ENCODE measurements around the gene OR51A7. TPM values are rescaled to one million over a fixed set of nuclear protein-coding genes. Genes with fewer than 3 reads are reported as not detected.
"Not testable (repeated sequence)": the region's sequence is repeated elsewhere in the genome, so short reads cannot be mapped to it uniquely, and the experiment has no call there.

OR51A7 gene
- total RNA-seq, 2 donors from 2014 or later: not detected

DNA sequence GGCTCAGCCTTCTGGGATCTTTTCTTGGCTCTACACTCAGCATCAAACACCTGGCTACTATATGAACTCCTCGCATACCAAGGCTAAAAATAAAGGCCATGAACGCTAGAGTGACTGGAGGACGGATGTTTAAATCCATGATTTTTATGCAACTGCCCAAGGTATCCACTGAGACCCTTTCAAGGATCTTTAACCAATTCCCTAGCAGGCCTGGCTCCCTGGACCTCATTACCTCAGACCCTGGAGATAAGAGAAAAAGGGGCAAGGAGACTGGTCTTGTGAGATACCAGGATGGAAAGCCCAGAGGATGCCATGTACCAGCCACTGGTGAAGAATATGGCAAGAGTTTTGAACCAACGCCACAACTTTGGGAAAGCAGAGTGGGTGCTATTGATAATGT lies 15.7 kb downstream of the OR51A7 start, which contains the start of gene OR51G2:
Gene OR51G2 (minus strand): TSS at position 101 of the 400 bp plus-strand sequence. CDS start 3,687 bp downstream, outside the sequence.
- H3K4me3 Mint-ChIP-seq: no peak within 1 kb of the TSS
- H3K4me1 Mint-ChIP-seq (ENCODE audit: low read depth in 2 of 2): no peaks in the 10 kb centered on the region
- DNase-seq (ENCODE audit: low spot score) (no peak), ATAC-seq (no peak)
- no peaks in the 10 kb centered on the region for H3K36me3 Mint-ChIP-seq
- H3K27me3 Mint-ChIP-seq: peaks cover 0 to 17% of the 10 kb centered on the region in 2 donors
- no peak within 1 kb of the TSS for H3K27ac Mint-ChIP-seq
- peaks cover 6% of the 10 kb centered on the region for H3K9me3 Mint-ChIP-seq

DNA sequence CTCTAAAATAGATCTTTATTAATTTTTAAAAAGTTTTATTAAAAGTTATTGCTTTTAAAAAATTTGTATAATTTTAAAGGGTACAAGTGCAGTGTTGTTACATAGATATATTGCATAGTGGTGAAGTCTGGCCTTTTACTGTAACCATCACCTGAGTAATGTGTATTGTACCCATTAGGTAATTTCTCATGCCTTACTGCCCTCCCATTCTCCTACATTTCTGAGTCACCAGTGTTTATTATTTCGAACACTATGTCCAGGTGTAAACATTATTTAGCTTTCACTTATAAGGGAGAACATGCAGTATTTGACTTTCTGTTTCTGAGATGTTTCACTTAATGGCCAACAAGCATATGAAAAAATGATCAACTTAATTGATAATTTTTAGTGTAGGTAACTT lies 18.2 kb downstream of the OR51A7 start:
- Mint-ChIP-seq H3K27ac (no peak overlapping the region), H3K36me3 (no peaks in the 10 kb centered on the region), H3K4me3 (no peak overlapping the region), H3K4me1 (ENCODE audit: low read depth in 2 of 2) (no peaks in the 10 kb centered on the region), H3K27me3 (peaks cover 0 to 15% of the 10 kb centered on the region in 2 donors), H3K9me3 (peaks cover 3% of the 10 kb centered on the region)
- DNase-seq (ENCODE audit: low spot score): no peak
- no peak for ATAC-seq

DNA sequence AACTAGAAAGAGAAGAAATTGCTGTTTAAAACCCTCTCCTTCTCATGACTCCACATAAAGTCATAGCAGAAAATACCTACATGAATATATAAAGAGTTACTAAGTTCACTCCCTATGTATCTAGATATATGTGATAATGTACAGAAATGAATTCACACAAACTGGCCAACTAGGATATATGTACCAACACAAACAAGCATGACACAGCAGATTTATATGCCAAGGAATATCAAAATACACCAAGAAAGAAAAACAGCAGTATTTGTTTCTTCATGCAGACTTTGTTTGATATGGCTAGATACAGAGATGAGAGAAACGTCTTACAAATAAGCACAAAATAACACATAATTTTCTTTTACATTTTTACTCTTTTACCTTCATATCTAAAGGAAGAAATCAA lies 18.7 kb downstream of the OR51A7 start:
- H3K27me3 Mint-ChIP-seq: peaks cover 0 to 15% of the 10 kb centered on the region in 2 donors

DNA sequence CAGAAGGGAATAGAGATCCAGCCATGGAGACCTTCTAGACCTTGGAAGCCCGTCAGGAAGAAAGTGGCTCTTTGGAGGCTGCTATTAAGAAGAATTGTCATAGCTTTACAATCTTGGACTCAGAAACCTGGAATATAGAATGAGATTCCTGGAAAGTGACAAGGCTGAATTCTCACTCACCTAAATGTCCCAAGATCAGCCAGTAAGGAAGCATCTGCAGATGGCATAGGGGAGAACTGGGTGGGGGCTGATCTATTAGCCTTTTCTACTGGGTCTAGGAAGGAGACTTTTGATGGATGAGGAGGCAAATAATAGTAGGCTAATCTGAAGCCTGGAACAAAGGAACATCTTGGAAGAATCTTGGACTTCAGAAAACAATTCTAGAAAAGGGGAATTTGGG lies 20.7 kb downstream of the OR51A7 start, which contains the start of gene OR51G1:
Gene OR51G1 (minus strand): TSS at position 101 of the 400 bp plus-strand sequence. CDS start 0 bp downstream, at position 101.
- no peak within 1 kb of the TSS for H3K27ac Mint-ChIP-seq
- H3K4me3 Mint-ChIP-seq: no peak within 1 kb of the TSS
- peaks cover 0 to 15% of the 10 kb centered on the region in 2 donors for H3K27me3 Mint-ChIP-seq
- H3K4me1 Mint-ChIP-seq (ENCODE audit: low read depth in 2 of 2): no peaks in the 10 kb centered on the region
- no peaks in the 10 kb centered on the region for H3K36me3 Mint-ChIP-seq
- peaks cover 3% of the 10 kb centered on the region for H3K9me3 Mint-ChIP-seq
- no peak for DNase-seq (ENCODE audit: low spot score)
- no peak for ATAC-seq

More for the DNA sequence above, 18.7 kb downstream of the OR51A7 start:
- no peak overlapping the region for H3K4me3 Mint-ChIP-seq
- no peak for ATAC-seq
- no peaks in the 10 kb centered on the region for H3K4me1 Mint-ChIP-seq (ENCODE audit: low read depth in 2 of 2)
- no peak overlapping the region for H3K27ac Mint-ChIP-seq
- no peaks in the 10 kb centered on the region for H3K36me3 Mint-ChIP-seq
- DNase-seq (ENCODE audit: low spot score): no peak
- peaks cover 3% of the 10 kb centered on the region for H3K9me3 Mint-ChIP-seq

DNA sequence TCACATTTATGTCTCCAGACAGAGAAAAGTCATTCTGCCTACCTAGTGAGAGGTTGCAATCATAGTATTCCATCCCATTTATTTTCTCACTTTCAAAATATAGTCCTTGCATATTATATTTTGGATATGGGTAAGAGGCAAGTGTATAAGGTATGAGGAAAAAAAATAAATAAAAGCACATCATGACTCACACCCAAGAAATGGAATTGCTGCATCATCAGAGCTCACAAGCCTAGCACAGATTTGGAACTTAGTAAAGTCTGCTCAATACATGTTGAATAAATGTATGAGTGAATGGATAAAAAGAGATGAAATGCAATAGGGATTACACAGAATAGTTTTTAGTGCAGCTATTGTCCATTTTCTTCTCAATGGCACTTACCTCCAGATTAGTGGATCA lies 23.0 kb downstream of the OR51A7 start:
- Mint-ChIP-seq H3K27me3 (peaks cover 0 to 15% of the 10 kb centered on the region in 2 donors), H3K4me3 (no peak overlapping the region), H3K27ac (no peak overlapping the region), H3K36me3 (no peaks in the 10 kb centered on the region), H3K4me1 (ENCODE audit: low read depth in 2 of 2) (no peaks in the 10 kb centered on the region), H3K9me3 (peaks cover 3% of the 10 kb centered on the region)
- DNase-seq (ENCODE audit: low spot score) (no peak), ATAC-seq (no peak)

DNA sequence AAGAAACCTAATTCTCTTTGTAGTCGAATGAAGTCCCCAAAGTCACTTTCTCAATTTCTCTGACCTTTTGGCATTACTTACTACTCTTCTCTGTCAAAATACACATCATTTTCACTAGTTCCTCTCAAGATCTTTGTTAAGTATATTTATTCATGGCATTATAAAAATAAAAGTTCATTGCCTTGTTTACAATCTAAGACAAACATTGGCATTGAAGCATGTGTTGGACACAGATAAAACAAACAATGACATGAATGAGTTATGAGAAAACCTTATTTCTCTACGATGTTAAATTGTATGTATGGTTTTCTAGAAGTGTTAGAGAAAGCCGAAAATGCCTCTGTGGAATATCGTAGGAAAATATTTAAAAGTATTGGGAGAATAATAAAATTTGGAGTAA lies 29.2 kb downstream of the OR51A7 start:
- H3K4me1 Mint-ChIP-seq (ENCODE audit: low read depth in 2 of 2): no peaks in the 10 kb centered on the region

DNA sequence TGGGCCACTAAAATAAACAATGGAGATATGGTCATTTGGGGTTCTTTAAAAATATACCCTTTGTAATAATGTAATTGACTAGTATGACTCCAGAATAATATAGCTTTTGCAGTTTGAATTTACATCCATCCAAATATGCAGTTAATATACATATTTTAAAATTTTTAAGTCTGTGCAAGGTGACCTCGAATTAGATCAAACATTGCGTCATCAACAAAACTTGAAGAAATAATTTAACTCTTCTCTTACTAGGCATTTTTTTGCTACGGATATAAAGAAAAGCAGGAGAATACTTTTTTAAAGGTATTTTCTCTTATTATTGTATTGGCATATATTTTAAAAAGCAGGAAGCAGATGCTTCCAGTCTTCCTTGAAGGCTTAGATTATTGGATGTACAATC lies 33.2 kb downstream of the OR51A7 start:
- no peak overlapping the region for H3K4me3 Mint-ChIP-seq
- ATAC-seq (no peak), DNase-seq (ENCODE audit: low spot score) (no peak)
- no peak overlapping the region for H3K27ac Mint-ChIP-seq
- no peaks in the 10 kb centered on the region for H3K27me3 Mint-ChIP-seq
- H3K36me3 Mint-ChIP-seq: no peaks in the 10 kb centered on the region
- H3K9me3 Mint-ChIP-seq: peaks cover 6% of the 10 kb centered on the region
- H3K4me1 Mint-ChIP-seq (ENCODE audit: low read depth in 2 of 2): no peaks in the 10 kb centered on the region

More for the DNA sequence above, 29.2 kb downstream of the OR51A7 start:
- Mint-ChIP-seq H3K36me3 (no peaks in the 10 kb centered on the region), H3K27me3 (no peaks in the 10 kb centered on the region), H3K27ac (no peak overlapping the region), H3K9me3 (peaks cover 5% of the 10 kb centered on the region), H3K4me3 (no peak overlapping the region)
- no peak for DNase-seq (ENCODE audit: low spot score)
- ATAC-seq: no peak

DNA sequence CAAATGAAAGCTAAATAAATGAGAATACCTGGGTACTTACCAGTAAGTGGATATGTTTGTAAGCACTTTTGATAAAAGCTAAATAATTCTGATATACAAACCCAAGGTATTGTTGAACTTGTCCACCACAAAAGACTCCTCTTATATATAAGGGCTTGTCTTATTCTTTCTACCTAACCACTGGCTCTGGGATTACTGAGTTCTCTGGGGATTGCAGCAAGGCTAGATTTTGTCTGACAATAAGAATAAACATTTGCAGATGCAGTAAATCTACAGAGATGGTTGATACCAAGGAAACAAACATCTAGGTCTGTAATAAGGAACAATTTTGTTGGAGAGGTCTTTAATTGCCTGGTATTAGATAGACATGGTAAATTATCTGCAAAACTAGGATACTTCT lies 43.9 kb downstream of the OR51A7 start, which contains the start of gene OR51A4:
Gene OR51A4 (minus strand): TSS at position 101 of the 400 bp plus-strand sequence. CDS start 505 bp downstream, outside the sequence.
- H3K4me1 Mint-ChIP-seq (ENCODE audit: low read depth in 2 of 2): no peaks in the 10 kb centered on the region
- DNase-seq (ENCODE audit: low spot score) (no peak), ATAC-seq (no peak)
- H3K27ac Mint-ChIP-seq: no peak within 1 kb of the TSS
- no peaks in the 10 kb centered on the region for H3K36me3 Mint-ChIP-seq
- no peaks in the 10 kb centered on the region for H3K9me3 Mint-ChIP-seq
- no peaks in the 10 kb centered on the region for H3K27me3 Mint-ChIP-seq
- no peak within 1 kb of the TSS for H3K4me3 Mint-ChIP-seq

DNA sequence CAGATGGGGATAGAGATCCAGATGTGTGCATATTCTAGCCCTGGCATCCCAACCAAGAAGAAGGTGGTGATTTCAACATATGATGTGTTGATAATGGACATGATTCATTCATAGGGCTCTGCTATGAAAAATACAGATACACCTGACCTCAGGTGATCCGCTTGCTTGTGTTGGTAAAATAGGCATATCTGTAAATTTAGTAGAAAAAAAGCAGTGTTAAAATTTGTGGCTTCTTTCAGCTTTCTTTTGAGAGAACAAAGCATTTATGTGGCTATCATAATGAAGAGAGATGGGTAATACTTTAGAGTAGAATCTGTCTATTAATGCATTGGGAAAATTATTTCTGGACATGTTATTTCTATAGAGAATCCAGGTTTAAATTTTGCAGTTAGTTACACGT lies 52.0 kb downstream of the OR51A7 start, which contains the start of gene OR51A2:
Gene OR51A2 (minus strand): TSS at position 101 of the 400 bp plus-strand sequence. CDS start 0 bp downstream, at position 101.
- H3K4me3 Mint-ChIP-seq; H3K27me3 Mint-ChIP-seq; H3K36me3 Mint-ChIP-seq; H3K9me3 Mint-ChIP-seq; H3K27ac Mint-ChIP-seq; DNase-seq (ENCODE audit: low spot score); H3K4me1 Mint-ChIP-seq (ENCODE audit: low read depth in 2 of 2); ATAC-seq: not testable (repeated sequence)

DNA sequence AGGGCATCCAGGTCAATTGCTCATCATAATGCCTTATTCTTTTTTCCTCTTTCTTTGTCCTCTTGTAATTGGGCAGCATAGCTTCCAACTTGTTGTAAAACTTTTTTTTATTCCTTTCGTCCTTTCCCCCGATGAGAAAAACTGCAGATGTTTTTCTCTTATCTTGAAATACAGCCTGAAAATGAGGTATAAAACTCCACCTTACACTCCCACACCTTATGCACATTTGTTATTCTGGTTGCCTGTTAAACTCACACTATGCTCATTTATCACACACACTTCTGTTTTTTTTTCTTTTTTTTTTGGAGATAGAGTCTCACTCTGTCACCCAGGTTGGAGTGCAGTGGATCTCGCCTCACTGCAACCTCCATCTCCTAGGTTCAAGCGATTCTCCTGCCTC lies 53.8 kb downstream of the OR51A7 start:
- Mint-ChIP-seq H3K27me3 (no peaks in the 10 kb centered on the region), H3K4me1 (ENCODE audit: low read depth in 2 of 2) (no peaks in the 10 kb centered on the region), H3K36me3 (no peaks in the 10 kb centered on the region), H3K9me3 (peaks cover 5% of the 10 kb centered on the region), H3K4me3 (no peak overlapping the region), H3K27ac (no peak overlapping the region)
- no peak for DNase-seq (ENCODE audit: low spot score)
- no peak for ATAC-seq

Other genes starting within 250 kb of the OR51A7 start
- not detected for gene OR51E2, start 205.9 kb upstream of the OR51A7 start, total RNA-seq
- gene MMP26, start 199.0 kb upstream of the OR51A7 start, total RNA-seq: not detected
- gene OR51F1, start 133.8 kb upstream of the OR51A7 start, total RNA-seq: not detected
- not detected for gene OR52R1, start 99.4 kb upstream of the OR51A7 start, total RNA-seq
- not detected for gene OR51F2, start 82.5 kb upstream of the OR51A7 start, total RNA-seq
- not detected for gene OR51S1, start 54.6 kb upstream of the OR51A7 start, total RNA-seq
- not detected for gene OR51T1, start 21.9 kb upstream of the OR51A7 start, total RNA-seq
- gene OR51G2, start 15.6 kb downstream of the OR51A7 start, total RNA-seq: not detected
- not detected for gene OR51G1, start 20.6 kb downstream of the OR51A7 start, total RNA-seq
- not detected for gene OR51A4, start 43.8 kb downstream of the OR51A7 start, total RNA-seq
- gene OR51A2, start 51.9 kb downstream of the OR51A7 start, total RNA-seq: not detected
- gene OR51L1, start 91.1 kb downstream of the OR51A7 start, total RNA-seq: not detected
- not detected for gene OR52J3, start 142.7 kb downstream of the OR51A7 start, total RNA-seq
- gene OR52E2, start 155.8 kb downstream of the OR51A7 start, total RNA-seq: not detected
- not detected for gene OR52E1, start 165.8 kb downstream of the OR51A7 start, total RNA-seq
- gene OR52A5, start 234.6 kb downstream of the OR51A7 start, total RNA-seq: not detected